Measurements from ENCODE around the gene IP6K1. TPM values are rescaled to one million over a fixed set of nuclear protein-coding genes. Genes with fewer than 3 reads are reported as not detected.

IP6K1 gene
- total RNA-seq, 4 donors from 2014 or later: 42.4 to 74.0 (median 43.8) TPM

DNA sequence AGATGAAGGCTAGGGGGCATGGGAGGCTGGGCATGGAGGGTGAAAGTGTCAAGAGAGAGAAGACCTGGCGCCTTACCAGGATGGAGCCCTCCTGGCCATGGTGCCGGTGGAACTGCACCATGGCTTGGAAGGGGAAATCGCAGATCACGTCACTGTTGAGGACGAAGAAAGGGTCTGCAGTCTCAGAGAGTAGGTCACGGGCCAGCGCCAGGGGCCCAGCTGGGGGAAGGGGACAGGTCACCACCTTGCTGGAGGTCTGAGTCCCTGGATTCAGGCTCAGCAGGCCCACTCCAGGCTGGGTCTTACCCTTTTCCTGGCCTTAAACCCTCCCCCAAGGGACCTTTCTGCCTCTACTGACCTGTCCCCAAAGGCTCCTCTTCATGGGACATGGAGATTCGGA, 63.4 kb downstream of the IP6K1 start:
- no peak for TF ChIP-seq CTCF (IDR thresholded peaks at IDR 0.05)
- TF ChIP-seq POLR2A (IDR thresholded peaks at IDR 0.05): no peak
- H3K36me3 ChIP-seq: peaks cover 14 to 23% of the 10 kb centered on the region in 2 donors
- H3K4me3 ChIP-seq (replicated peaks in 1 of 3): peak overlapping the region in 2 of 3 donors; percentile 86 to 98
- no peaks in the 10 kb centered on the region for H3K27me3 ChIP-seq
- peaks cover 30 to 40% of the 10 kb centered on the region in 2 donors for H3K4me1 ChIP-seq
- no peak for DNase-seq
- H3K9me3 ChIP-seq: no peaks in the 10 kb centered on the region
- H3K27ac ChIP-seq: peak overlapping the region; percentile 85 to 98 (median 88)
- WGBS, 2 donors: 67 to 69% methylated on average over 6 to 8 of the region's 8 CpGs
- intact Hi-C loops (cut with DNase I): loop anchor here (5.0 kb wide), 1 partner anchor 64 kb away; the partner anchor contains the start of gene IP6K1

- H3K9me3 ChIP-seq: no peaks in the 10 kb centered on the region
- no peak overlapping the region for H3K27ac ChIP-seq
- H3K4me1 ChIP-seq: peaks cover 30 to 40% of the 10 kb centered on the region in 2 donors
- H3K27me3 ChIP-seq: no peaks in the 10 kb centered on the region
- intact Hi-C loops (cut with DNase I): loop anchor here (5.0 kb wide), 1 partner anchor 65 kb away; the partner anchor contains the start of gene IP6K1
- DNase-seq: no peak
- H3K4me3 ChIP-seq (replicated peaks in 1 of 3): no peak overlapping the region
- TF ChIP-seq POLR2A (IDR thresholded peaks at IDR 0.05): no peak
- TF ChIP-seq CTCF (IDR thresholded peaks at IDR 0.05): no peak
- 86 to 92% methylated on average over 10 to 21 of the region's 26 CpGs for whole genome bisulfite sequencing, 2 donors
- peaks cover 6 to 23% of the 10 kb centered on the region in 2 donors for H3K36me3 ChIP-seq
These were observed 64.2 kb downstream of the IP6K1 start for GRCh38 chr3:49721896-49722781.

DNA sequence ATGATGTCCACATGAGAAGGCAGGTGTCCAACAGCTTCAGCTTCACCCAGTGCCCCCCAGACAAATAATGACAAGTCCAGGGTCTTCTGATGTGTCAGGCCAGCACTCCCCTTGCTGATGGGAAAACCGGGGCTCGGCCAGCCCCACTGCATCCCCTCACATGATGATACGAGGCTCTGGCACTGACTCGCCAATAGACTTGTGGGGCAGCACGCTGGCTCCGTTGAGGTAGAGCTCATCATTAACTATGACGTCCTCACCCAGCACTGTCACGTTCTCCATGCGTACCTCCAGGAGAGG, 64.8 kb downstream of the IP6K1 start:
- 88 to 92% methylated on average over 9 of the region's 9 CpGs for WGBS, 2 donors
- DNase-seq: no peak
- Histone ChIP-seq H3K27me3 (no peaks in the 10 kb centered on the region), H3K27ac (no peak overlapping the region), H3K4me3 (replicated peaks in 1 of 3) (no peak overlapping the region), H3K9me3 (no peaks in the 10 kb centered on the region), H3K36me3 (peaks cover under 1 to 17% of the 10 kb centered on the region in 2 donors), H3K4me1 (peaks cover 30 to 40% of the 10 kb centered on the region in 2 donors)
- TF ChIP-seq CTCF (IDR thresholded peaks at IDR 0.05): no peak
- no peak for TF ChIP-seq POLR2A (IDR thresholded peaks at IDR 0.05)
- intact Hi-C loops (cut with DNase I): loop anchor here (5.0 kb wide), 1 partner anchor 66 kb away; the partner anchor contains the start of gene IP6K1

GRCh38 chr3:49720855-49721595, 65.3 kb downstream of the IP6K1 start:
- intact Hi-C loops (cut with DNase I): loop anchor here (5.0 kb wide), 1 partner anchor 66 kb away; the partner anchor contains the start of gene IP6K1
- DNase-seq: no peak
- peaks cover 3 to 15% of the 10 kb centered on the region in 2 donors for H3K36me3 ChIP-seq

More at GRCh38 chr3:49720855-49721595, 65.3 kb downstream of the IP6K1 start:
- peaks cover 30 to 40% of the 10 kb centered on the region in 2 donors for H3K4me1 ChIP-seq
- no peaks in the 10 kb centered on the region for H3K9me3 ChIP-seq
- no peaks in the 10 kb centered on the region for H3K27me3 ChIP-seq
- WGBS, 2 donors: 85 to 95% methylated on average over 3 of the region's 4 CpGs
- no peak overlapping the region for H3K4me3 ChIP-seq (replicated peaks in 1 of 3)
- no peak overlapping the region for H3K27ac ChIP-seq
- TF ChIP-seq POLR2A (IDR thresholded peaks at IDR 0.05) (no peak), CTCF (IDR thresholded peaks at IDR 0.05) (no peak)
